Measurements from ENCODE around the gene PPP1R16B. TPM values are rescaled to one million over a fixed set of nuclear protein-coding genes. Genes with fewer than 3 reads are reported as not detected.

The PPP1R16B gene
- total and polyA plus RNA-seq, 4 experiments from 2014 or later = 17.3 to 55.1 (median 45.5) TPM

DNA sequence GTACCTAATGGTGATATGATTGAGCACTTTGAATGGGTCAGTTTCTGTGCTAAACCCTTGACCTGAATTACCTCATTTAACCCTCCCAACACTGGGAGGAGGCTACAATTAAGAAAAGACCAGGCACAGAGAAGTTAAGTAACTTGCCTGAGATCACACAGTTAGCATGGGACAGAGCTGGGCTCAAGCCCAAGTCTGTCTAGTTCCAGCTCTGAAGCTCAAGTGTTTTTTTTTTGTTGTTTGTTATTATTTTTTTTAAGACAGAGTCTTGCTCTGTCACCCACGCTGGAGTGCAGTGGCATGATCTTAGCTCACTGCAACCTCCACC is 124.7 kb downstream of the PPP1R16B start:
- Histone ChIP-seq H3K9me3 (ENCODE audit: control insufficient read depth in 1 of 2, low read length in 2 of 2) (no peaks in the 10 kb centered on the region), H3K4me3 (ENCODE audit: low read length in 2 of 2) (no peak overlapping the region), H3K27ac (ENCODE audit: low read depth, low read length) (no peak overlapping the region), H3K4me1 (ENCODE audit: insufficient read depth, low read length) (peaks cover 33% of the 10 kb centered on the region), H3K36me3 (ENCODE audit: insufficient read depth, low read length) (no peaks in the 10 kb centered on the region), H3K27me3 (ENCODE audit: insufficient read depth, low read length) (no peaks in the 10 kb centered on the region)
- no peaks in the 10 kb centered on the region for H3K36me3 Mint-ChIP-seq
- H3K9me3 Mint-ChIP-seq = no peaks in the 10 kb centered on the region
- H3K4me3 Mint-ChIP-seq = peak overlapping the region in 1 of 8 donors; percentile 69
- CTCF ChIA-PET (ENCODE audit: partially characterized antibody) = interaction anchor here (1.2 to 5.1 kb wide), 3 partner anchors 23 to 150 kb away, joined by 3 to 25 read pairs (median 3); partner anchors contain the start of gene DHX35
- POLR2A ChIA-PET (ENCODE audit: partially characterized antibody) = interaction anchor here (0.6 kb wide), 1 partner anchor 55 kb away, joined by 3 read pairs; no protein-coding TSS in a partner anchor
- DNase-seq = no peak
- peaks cover 17 to 31% (median 25%) of the 10 kb centered on the region in 4 donors for H3K4me1 Mint-ChIP-seq
- peak overlapping the region in 1 of 7 donors; percentile 0 for H3K27ac Mint-ChIP-seq
- H3K27me3 Mint-ChIP-seq = no peaks in the 10 kb centered on the region
- intact Hi-C loops (cut with micrococcal nuclease) = no loop called here

DNA sequence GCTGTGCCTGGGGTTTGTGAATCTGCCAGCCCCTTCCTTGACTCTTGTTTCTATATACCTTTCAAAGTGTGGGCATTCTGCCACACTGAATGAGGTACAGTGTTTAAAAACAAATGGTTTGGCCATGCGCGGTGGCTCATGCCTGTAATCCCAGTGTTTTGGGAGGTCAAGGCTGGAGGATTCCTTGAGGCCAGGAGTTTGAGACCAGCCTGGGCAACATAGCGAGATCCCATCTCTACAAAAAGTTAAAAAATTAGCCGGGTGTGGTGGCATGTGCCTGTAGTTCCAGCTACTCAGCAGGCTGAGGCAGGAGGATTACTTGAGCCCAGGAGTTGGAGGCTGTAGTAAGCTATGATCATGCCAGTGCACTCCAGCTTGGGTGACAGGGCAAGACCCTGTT is 126.5 kb downstream of the PPP1R16B start:
- no peaks in the 10 kb centered on the region for H3K27me3 ChIP-seq (ENCODE audit: insufficient read depth, low read length)
- H3K9me3 ChIP-seq (ENCODE audit: control insufficient read depth in 1 of 2, low read length in 2 of 2) = no peaks in the 10 kb centered on the region
- H3K4me3 ChIP-seq (ENCODE audit: low read length in 2 of 2) = no peak overlapping the region
- H3K36me3 Mint-ChIP-seq = no peaks in the 10 kb centered on the region
- peaks cover 30% of the 10 kb centered on the region for H3K4me1 ChIP-seq (ENCODE audit: insufficient read depth, low read length)
- no peak overlapping the region for H3K27ac Mint-ChIP-seq
- intact Hi-C loops (cut with micrococcal nuclease) = no loop called here
- DNase-seq = no peak
- H3K4me1 Mint-ChIP-seq = peaks cover 17 to 23% (median 20%) of the 10 kb centered on the region in 4 donors
- ChIA-PET CTCF (ENCODE audit: partially characterized antibody) (no interaction called here), POLR2A (ENCODE audit: partially characterized antibody) (interaction anchor here (1.1 kb wide), 1 partner anchor 30 kb away, joined by 3 read pairs; the partner anchor contains the start of gene DHX35)
- H3K27ac ChIP-seq (ENCODE audit: low read depth, low read length) = no peak overlapping the region
- no peaks in the 10 kb centered on the region for H3K9me3 Mint-ChIP-seq
- H3K27me3 Mint-ChIP-seq = no peaks in the 10 kb centered on the region
- H3K36me3 ChIP-seq (ENCODE audit: insufficient read depth, low read length) = no peaks in the 10 kb centered on the region
- H3K4me3 Mint-ChIP-seq = no peak overlapping the region

DNA sequence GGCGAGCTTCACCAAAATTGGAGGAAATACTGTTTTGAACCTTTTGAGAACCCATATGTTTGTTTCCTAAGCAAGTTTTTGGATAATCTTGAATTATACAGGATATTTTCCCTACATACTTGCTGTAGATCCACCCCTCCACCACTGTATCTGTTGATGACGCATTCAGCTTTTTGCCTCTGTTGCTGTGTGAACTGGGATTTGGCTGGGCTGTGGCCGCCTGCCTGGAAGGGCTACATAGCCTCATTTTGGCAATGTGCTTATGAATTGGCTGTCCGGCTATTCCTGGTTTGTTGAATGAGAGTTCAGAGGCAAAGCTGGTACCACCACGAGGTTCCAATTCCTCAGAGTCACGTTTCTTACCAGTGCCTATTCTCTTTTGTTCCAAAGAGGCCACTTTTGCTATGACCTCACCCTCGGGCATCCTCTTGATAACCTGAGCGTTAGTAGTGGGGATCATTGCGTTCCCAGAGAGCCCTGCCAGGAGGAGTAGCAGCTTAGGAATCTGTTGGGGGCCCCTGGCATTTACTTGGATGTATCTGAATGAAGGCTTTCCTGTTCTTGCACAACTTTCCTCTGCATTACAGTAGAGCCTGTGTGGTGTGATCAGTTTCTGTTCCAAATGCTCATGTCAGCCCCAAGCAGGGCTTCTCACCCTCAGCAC is 127.1 kb downstream of the PPP1R16B start:
- Histone ChIP-seq H3K27me3 (ENCODE audit: insufficient read depth, low read length) (no peaks in the 10 kb centered on the region), H3K36me3 (ENCODE audit: insufficient read depth, low read length) (no peaks in the 10 kb centered on the region), H3K4me1 (ENCODE audit: insufficient read depth, low read length) (peaks cover 24% of the 10 kb centered on the region), H3K27ac (ENCODE audit: low read depth, low read length) (no peak overlapping the region), H3K9me3 (ENCODE audit: control insufficient read depth in 1 of 2, low read length in 2 of 2) (no peaks in the 10 kb centered on the region), H3K4me3 (ENCODE audit: low read length in 2 of 2) (no peak overlapping the region)
- CTCF ChIA-PET (ENCODE audit: partially characterized antibody) = no interaction called here
- Mint-ChIP-seq H3K27me3 (no peaks in the 10 kb centered on the region), H3K9me3 (no peaks in the 10 kb centered on the region), H3K4me1 (peaks cover 15 to 22% (median 18%) of the 10 kb centered on the region in 4 donors), H3K36me3 (no peaks in the 10 kb centered on the region), H3K4me3 (peak overlapping the region in 1 of 8 donors; percentile 8), H3K27ac (peak overlapping the region in 1 of 7 donors; percentile 60)
- intact Hi-C loops (cut with micrococcal nuclease) = no loop called here
- POLR2A ChIA-PET (ENCODE audit: partially characterized antibody) = interaction anchor here (1.1 kb wide), 1 partner anchor 30 kb away, joined by 3 read pairs; the partner anchor contains the start of gene DHX35
- no peak for DNase-seq

DNA sequence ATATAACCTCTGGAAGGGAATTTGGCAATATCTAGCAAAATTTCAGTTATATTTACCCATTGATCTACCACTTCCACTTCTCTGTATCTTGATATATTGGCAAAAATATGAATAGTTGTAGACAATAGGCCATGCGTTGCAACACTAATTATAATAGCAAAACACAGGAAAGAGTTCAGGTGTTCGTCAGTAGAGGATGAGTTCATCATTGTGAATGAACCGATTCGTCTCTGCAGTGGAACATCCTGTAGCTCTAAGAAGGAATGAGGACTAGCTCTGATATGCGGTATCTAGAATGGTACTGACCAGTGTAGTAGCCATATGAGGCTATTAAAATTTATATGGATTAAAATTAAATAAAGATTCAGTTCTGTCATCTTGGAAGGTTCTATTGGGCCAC is 129.0 kb downstream of the PPP1R16B start:
- Histone ChIP-seq H3K9me3 (ENCODE audit: control insufficient read depth in 1 of 2, low read length in 2 of 2) (no peaks in the 10 kb centered on the region), H3K36me3 (ENCODE audit: insufficient read depth, low read length) (no peaks in the 10 kb centered on the region), H3K27ac (ENCODE audit: low read depth, low read length) (no peak overlapping the region), H3K4me1 (ENCODE audit: insufficient read depth, low read length) (peaks cover 7% of the 10 kb centered on the region), H3K27me3 (ENCODE audit: insufficient read depth, low read length) (no peaks in the 10 kb centered on the region), H3K4me3 (ENCODE audit: low read length in 2 of 2) (no peak overlapping the region)
- no peak overlapping the region for H3K27ac Mint-ChIP-seq
- intact Hi-C loops (cut with micrococcal nuclease) = loop anchor here (2.0 kb wide), 1 partner anchor 288 kb away; no protein-coding TSS in a partner anchor
- H3K36me3 Mint-ChIP-seq = no peaks in the 10 kb centered on the region
- ChIA-PET CTCF (ENCODE audit: partially characterized antibody) (interaction anchor here (0.9 kb wide), 1 partner anchor 183 kb away, joined by 3 read pairs; no protein-coding TSS in a partner anchor), POLR2A (ENCODE audit: partially characterized antibody) (no interaction called here)
- H3K4me1 Mint-ChIP-seq = peaks cover 6 to 8% (median 6%) of the 10 kb centered on the region in 4 donors
- H3K9me3 Mint-ChIP-seq = no peaks in the 10 kb centered on the region
- DNase-seq = no peak
- H3K27me3 Mint-ChIP-seq = no peaks in the 10 kb centered on the region
- no peak overlapping the region for H3K4me3 Mint-ChIP-seq

DNA sequence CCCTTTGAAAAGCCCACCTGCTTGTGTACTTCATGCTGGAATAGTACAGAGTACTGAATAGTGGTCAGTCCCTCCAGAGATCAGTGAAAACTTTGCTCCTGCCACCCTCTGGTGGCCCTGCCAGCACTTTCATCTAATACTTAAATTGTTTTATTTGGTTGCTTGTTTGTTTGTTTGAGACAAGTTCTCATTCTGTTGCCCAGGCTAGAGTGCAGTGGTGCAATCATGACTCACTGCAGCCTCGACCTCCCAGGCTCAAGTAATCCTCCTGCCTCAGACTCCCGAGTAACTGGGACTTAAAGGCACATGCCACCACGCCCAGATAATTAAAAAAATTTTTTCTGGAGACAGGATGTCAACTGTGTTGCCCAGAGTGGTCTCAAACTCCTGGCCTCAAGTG is 129.8 kb downstream of the PPP1R16B start:
- Histone ChIP-seq H3K27me3 (ENCODE audit: insufficient read depth, low read length) (no peaks in the 10 kb centered on the region), H3K4me1 (ENCODE audit: insufficient read depth, low read length) (peaks cover under 1% of the 10 kb centered on the region), H3K9me3 (ENCODE audit: control insufficient read depth in 1 of 2, low read length in 2 of 2) (no peaks in the 10 kb centered on the region), H3K4me3 (ENCODE audit: low read length in 2 of 2) (no peak overlapping the region), H3K27ac (ENCODE audit: low read depth, low read length) (no peak overlapping the region), H3K36me3 (ENCODE audit: insufficient read depth, low read length) (no peaks in the 10 kb centered on the region)
- CTCF ChIA-PET (ENCODE audit: partially characterized antibody) = no interaction called here
- Mint-ChIP-seq H3K9me3 (no peaks in the 10 kb centered on the region), H3K36me3 (no peaks in the 10 kb centered on the region), H3K4me3 (no peak overlapping the region), H3K27ac (peak overlapping the region in 1 of 7 donors; percentile 10), H3K4me1 (peaks cover 0 to 2% (median 0%) of the 10 kb centered on the region in 4 donors), H3K27me3 (no peaks in the 10 kb centered on the region)
- intact Hi-C loops (cut with micrococcal nuclease) = loop anchor here (2.0 kb wide), 1 partner anchor 288 kb away; no protein-coding TSS in a partner anchor
- no peak for DNase-seq
- POLR2A ChIA-PET (ENCODE audit: partially characterized antibody) = no interaction called here

DNA sequence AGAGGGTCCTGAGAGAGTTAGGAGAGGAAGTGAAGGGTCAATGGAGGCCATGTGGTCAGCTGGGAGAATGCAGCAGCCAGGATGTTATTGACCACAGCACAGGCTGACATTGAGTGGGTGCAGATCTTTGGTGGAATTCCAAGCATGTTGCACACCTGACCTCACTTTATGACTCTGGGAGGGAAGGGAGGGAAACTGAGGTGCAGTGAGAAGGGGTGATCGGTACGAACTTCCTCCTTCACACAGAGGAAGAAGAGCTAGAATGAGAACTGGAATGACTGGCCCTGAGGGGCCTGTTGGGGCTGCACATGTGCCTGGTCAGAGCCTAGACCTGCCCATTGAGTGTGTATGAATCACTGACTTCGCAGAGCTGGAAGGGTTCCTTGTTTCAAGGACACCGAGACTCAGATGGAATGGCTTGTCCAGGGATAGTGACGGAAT is 130.5 kb downstream of the PPP1R16B start:
- Histone ChIP-seq H3K9me3 (ENCODE audit: control insufficient read depth in 1 of 2, low read length in 2 of 2) (no peaks in the 10 kb centered on the region), H3K4me3 (ENCODE audit: low read length in 2 of 2) (no peak overlapping the region), H3K36me3 (ENCODE audit: insufficient read depth, low read length) (no peaks in the 10 kb centered on the region), H3K27ac (ENCODE audit: low read depth, low read length) (no peak overlapping the region), H3K27me3 (ENCODE audit: insufficient read depth, low read length) (no peaks in the 10 kb centered on the region), H3K4me1 (ENCODE audit: insufficient read depth, low read length) (no peaks in the 10 kb centered on the region)
- H3K27me3 Mint-ChIP-seq = no peaks in the 10 kb centered on the region
- no peak overlapping the region for H3K27ac Mint-ChIP-seq
- no peak overlapping the region for H3K4me3 Mint-ChIP-seq
- intact Hi-C loops (cut with micrococcal nuclease) = loop anchor here (2.0 kb wide), 1 partner anchor 289 kb away; no protein-coding TSS in a partner anchor
- no peak for DNase-seq
- H3K9me3 Mint-ChIP-seq = no peaks in the 10 kb centered on the region
- peaks cover 0 to 2% (median 0%) of the 10 kb centered on the region in 4 donors for H3K4me1 Mint-ChIP-seq
- H3K36me3 Mint-ChIP-seq = no peaks in the 10 kb centered on the region
- CTCF ChIA-PET (ENCODE audit: partially characterized antibody) = interaction anchor here (0.8 to 2.6 kb wide), 4 partner anchors 11 to 203 kb away, joined by 3 to 8 read pairs (median 5); partner anchors contain the start of gene DHX35
- POLR2A ChIA-PET (ENCODE audit: partially characterized antibody) = no interaction called here

DNA sequence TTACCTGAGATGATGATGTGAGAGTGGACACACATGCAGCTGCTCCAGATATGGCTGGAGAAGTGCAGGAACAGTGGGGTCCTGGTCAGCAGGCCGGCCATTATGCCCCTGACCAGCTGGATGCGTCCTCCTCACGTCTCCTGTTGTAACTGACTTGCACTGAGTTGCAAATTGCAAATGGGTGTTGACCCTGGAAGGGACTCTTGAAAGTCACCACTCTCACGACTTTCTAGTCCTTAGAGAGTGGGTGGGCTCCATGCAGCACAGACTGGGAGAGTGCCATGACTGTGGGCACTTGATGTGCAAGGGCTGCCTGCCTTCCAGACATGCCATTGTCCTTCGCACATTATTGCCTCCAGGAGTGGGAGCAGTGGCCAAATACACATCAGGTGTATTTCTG is 131.5 kb downstream of the PPP1R16B start:
- intact Hi-C loops (cut with micrococcal nuclease) = no loop called here
- Histone ChIP-seq H3K27me3 (ENCODE audit: insufficient read depth, low read length) (no peaks in the 10 kb centered on the region), H3K36me3 (ENCODE audit: insufficient read depth, low read length) (no peaks in the 10 kb centered on the region), H3K4me1 (ENCODE audit: insufficient read depth, low read length) (no peaks in the 10 kb centered on the region), H3K9me3 (ENCODE audit: control insufficient read depth in 1 of 2, low read length in 2 of 2) (no peaks in the 10 kb centered on the region), H3K4me3 (ENCODE audit: low read length in 2 of 2) (no peak overlapping the region), H3K27ac (ENCODE audit: low read depth, low read length) (no peak overlapping the region)
- H3K9me3 Mint-ChIP-seq = no peaks in the 10 kb centered on the region
- no peak overlapping the region for H3K4me3 Mint-ChIP-seq
- DNase-seq = no peak
- CTCF ChIA-PET (ENCODE audit: partially characterized antibody) = interaction anchor here (1.4 to 2.6 kb wide), 2 partner anchors 24 to 204 kb away, joined by 6 to 8 read pairs; partner anchors contain the start of gene DHX35
- no peaks in the 10 kb centered on the region for H3K4me1 Mint-ChIP-seq
- no peaks in the 10 kb centered on the region for H3K27me3 Mint-ChIP-seq
- no peaks in the 10 kb centered on the region for H3K36me3 Mint-ChIP-seq
- no peak overlapping the region for H3K27ac Mint-ChIP-seq
- POLR2A ChIA-PET (ENCODE audit: partially characterized antibody) = no interaction called here
